Testis (tissue), 2 donors: ENCODE results near the gene CCSER1.

ENCODE experiments used
- POLR2A ChIP-seq: fragments of 450-650 bp; IDR thresholded peaks from one replicate; pipeline ENCODE4 v1.6.1; 2017; ENCODE audit warnings: antibody characterized with exemption, mild to moderate bottlenecking, moderate library complexity
- TF ChIP-seq, protein P1 (sequence below), 3 experiments: fragments of 450-650 bp in 2 of 3; fragments of 200-600 bp in 1 of 3; sonication (generic) in 1 of 3; IDR thresholded peaks; one replicate each; pipeline ENCODE4 v1.5.1; 2016 to 2019; ENCODE audit warnings: antibody characterized with exemption in 3 of 3, mild to moderate bottlenecking in 2 of 3, moderate library complexity in 1 of 3

DNA sequence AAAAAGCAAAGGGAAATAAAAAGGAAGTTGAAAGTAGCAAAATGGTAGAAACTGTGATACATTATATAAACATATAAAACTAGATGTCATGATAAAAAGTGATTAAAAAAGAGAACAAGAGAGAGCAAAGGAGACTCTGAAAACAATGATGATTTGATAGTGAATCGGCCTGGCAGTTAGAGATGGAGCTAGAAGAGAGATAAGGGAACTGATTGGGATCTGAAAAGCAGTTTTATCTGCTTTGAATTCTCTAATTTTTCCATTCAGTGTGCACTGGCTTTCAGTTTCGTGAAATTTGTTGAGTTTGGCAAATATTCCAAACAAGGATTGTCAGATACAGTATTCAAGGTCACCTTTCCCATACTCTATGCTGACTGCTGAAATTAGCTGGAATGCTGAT lies 21.9 kb upstream of the CCSER1 start:
- no peak for TF ChIP-seq POLR2A
- TF ChIP-seq, protein P1, sequence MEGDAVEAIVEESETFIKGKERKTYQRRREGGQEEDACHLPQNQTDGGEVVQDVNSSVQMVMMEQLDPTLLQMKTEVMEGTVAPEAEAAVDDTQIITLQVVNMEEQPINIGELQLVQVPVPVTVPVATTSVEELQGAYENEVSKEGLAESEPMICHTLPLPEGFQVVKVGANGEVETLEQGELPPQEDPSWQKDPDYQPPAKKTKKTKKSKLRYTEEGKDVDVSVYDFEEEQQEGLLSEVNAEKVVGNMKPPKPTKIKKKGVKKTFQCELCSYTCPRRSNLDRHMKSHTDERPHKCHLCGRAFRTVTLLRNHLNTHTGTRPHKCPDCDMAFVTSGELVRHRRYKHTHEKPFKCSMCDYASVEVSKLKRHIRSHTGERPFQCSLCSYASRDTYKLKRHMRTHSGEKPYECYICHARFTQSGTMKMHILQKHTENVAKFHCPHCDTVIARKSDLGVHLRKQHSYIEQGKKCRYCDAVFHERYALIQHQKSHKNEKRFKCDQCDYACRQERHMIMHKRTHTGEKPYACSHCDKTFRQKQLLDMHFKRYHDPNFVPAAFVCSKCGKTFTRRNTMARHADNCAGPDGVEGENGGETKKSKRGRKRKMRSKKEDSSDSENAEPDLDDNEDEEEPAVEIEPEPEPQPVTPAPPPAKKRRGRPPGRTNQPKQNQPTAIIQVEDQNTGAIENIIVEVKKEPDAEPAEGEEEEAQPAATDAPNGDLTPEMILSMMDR (IDR thresholded peaks at IDR 0.05), result no peak
